GM12892 (cell line): ENCODE measurements around the gene GRID1.

ENCODE experiments used
- POLR2A ChIP-seq: IDR thresholded peaks from 2 replicates; pipeline ENCODE4 v1.6.1; 2011; ENCODE audit warnings: low read depth, low read length, control low read depth
- POLR2AphosphoS5 ChIP-seq: IDR thresholded peaks from 2 replicates; pipeline ENCODE4 v1.6.1; 2011; ENCODE audit warnings: low read depth, low read length, control low read depth
- TAF1 ChIP-seq: IDR thresholded peaks from 2 replicates; pipeline ENCODE4 v1.6.1; 2011; ENCODE audit warnings: low read depth, mild to moderate bottlenecking, control low read depth, low read length, borderline replicate concordance

DNA sequence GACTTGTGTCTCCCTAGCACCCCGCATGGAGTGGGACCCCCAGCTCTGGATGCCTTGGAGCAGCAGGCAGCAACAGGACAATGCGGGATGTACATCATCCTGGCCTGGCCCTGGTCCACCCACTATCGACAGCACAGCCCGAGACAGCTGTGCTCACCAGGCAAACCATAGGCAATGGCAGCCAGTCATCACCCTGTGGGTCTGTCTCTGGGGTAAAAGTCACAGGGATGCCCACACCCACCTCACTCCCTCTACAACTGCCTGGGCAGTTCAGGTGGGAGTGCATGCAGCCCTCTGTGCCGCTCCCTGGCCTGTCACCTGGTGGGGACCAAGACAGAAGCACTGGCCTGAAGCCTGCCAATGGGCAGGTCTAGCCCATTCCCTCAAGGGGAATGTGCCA is 147.8 kb downstream of the GRID1 start:
- TF ChIP-seq POLR2A (no peak), POLR2AphosphoS5 (no peak), TAF1 (no peak)
